ENCODE results near the gene CIBAR2. TPM values are rescaled to one million over a fixed set of nuclear protein-coding genes. Genes with fewer than 3 reads are reported as not detected.

CIBAR2 gene
- total and polyA plus RNA-seq, 10 donors, result 0.13 to 2.4 (median 0.35) TPM; not detected in 3

DNA sequence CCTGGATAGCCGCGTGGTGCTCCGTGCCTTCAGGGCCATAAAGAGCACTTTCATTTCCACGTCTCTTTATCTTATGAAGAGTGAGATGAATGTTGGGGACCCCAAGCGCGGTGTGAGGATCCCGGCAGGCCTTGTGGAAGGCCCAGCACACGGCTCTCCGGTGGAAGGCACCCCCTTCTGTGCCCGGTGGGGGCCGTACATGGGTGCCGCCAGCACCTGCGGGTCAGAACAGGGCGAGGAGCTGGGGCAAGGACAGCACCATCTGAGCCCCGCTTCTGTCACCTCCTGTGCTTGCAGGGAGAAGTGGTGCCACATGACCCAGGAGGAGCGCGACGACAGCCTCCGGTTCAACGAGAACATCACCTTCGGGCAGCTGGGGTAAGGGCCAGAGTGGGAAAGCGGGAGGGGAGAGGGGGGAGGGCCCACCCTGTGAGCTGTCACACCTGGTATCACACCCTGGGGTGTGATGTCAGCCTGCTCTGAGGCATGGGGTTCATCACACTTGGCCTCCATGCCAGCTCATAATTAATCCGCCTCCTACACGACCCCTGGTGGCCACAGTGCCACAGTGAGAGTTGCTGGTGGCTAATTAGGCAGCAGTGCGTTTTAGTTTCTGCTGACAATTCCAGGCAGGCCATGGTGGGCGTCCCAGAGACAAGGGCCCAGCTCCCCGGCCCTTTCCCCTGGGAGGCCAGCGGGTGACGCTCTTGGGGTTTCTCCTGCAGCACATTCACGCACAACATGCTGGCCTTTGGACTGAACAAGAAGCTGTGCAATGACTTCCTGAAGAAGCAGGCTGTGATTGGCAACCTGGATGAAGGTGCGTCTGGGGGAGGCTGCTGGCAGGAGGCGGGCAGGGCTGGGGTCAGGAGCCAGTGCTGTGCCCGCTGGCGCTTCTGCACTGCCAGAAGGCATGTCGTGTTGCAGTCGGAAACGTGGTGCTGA, 25.7 kb downstream of the CIBAR2 start:
- peak; percentile 89 for DNase-seq
- WGBS, 5 donors, result 69 to 74% (median 70%) methylated on average over 18 to 37 of the region's 37 CpGs
- Histone ChIP-seq H3K36me3 (peaks cover 0 to 79% (median 18%) of the 10 kb centered on the region in 6 donors), H3K4me1 (peaks cover 6 to 56% (median 27%) of the 10 kb centered on the region in 6 donors), H3K4me3 (no peak overlapping the region), H3K9me3 (no peaks in the 10 kb centered on the region), H3K27me3 (replicated peaks in 1 of 7) (peaks cover 0 to 24% (median 0%) of the 10 kb centered on the region in 7 donors), H3K27ac (no peak overlapping the region)
- intact Hi-C loops (cut with DNase I; ENCODE audit: low total_unique reads), result no loop called here
- TF ChIP-seq, protein P1, sequence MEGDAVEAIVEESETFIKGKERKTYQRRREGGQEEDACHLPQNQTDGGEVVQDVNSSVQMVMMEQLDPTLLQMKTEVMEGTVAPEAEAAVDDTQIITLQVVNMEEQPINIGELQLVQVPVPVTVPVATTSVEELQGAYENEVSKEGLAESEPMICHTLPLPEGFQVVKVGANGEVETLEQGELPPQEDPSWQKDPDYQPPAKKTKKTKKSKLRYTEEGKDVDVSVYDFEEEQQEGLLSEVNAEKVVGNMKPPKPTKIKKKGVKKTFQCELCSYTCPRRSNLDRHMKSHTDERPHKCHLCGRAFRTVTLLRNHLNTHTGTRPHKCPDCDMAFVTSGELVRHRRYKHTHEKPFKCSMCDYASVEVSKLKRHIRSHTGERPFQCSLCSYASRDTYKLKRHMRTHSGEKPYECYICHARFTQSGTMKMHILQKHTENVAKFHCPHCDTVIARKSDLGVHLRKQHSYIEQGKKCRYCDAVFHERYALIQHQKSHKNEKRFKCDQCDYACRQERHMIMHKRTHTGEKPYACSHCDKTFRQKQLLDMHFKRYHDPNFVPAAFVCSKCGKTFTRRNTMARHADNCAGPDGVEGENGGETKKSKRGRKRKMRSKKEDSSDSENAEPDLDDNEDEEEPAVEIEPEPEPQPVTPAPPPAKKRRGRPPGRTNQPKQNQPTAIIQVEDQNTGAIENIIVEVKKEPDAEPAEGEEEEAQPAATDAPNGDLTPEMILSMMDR (IDR thresholded peaks at IDR 0.05 in 8 of 11, conservative IDR thresholded peaks at IDR 0.05 in 3 of 11), result peak; percentile 51 to 92 (median 89)
- TF ChIP-seq POLR2A (IDR thresholded peaks at IDR 0.05) (no peak), POLR2AphosphoS5 (IDR thresholded peaks at IDR 0.05) (peak; percentile 29 to 61 (median 47))

DNA sequence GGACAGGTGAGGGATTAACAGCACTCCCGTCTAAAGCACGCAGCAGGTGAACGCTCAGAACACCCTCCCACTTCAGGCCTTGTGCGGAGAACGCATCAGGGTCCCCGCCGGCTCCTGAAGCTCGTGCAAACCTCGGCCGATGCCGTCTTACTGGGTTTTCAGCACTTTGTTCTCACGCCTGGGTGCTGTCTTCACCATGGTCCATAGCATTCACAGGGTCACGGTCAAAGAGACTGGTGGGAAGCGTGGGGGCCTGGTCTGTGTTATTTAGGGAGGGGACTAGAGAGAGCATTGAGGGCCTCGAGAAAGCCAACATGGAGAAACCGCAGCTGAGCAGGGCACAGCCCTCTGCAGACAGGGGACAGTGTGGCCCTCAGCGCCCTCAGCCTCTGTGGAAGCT, 26.6 kb downstream of the CIBAR2 start:
- Histone ChIP-seq H3K4me3 (no peak overlapping the region), H3K27ac (no peak overlapping the region), H3K36me3 (peaks cover 0 to 85% (median 27%) of the 10 kb centered on the region in 6 donors), H3K27me3 (replicated peaks in 1 of 7) (peaks cover 0 to 24% (median 0%) of the 10 kb centered on the region in 7 donors), H3K9me3 (no peaks in the 10 kb centered on the region), H3K4me1 (peaks cover 6 to 54% (median 27%) of the 10 kb centered on the region in 6 donors)
- intact Hi-C loops (cut with DNase I; ENCODE audit: low total_unique reads), result no loop called here
- WGBS, 5 donors, result 88 to 95% (median 93%) methylated on average over 17 of the region's 17 CpGs
- TF ChIP-seq POLR2A (IDR thresholded peaks at IDR 0.05) (no peak), POLR2AphosphoS5 (IDR thresholded peaks at IDR 0.05) (peak in 1 of 3 donors; percentile 14)
- DNase-seq, result no peak

DNA sequence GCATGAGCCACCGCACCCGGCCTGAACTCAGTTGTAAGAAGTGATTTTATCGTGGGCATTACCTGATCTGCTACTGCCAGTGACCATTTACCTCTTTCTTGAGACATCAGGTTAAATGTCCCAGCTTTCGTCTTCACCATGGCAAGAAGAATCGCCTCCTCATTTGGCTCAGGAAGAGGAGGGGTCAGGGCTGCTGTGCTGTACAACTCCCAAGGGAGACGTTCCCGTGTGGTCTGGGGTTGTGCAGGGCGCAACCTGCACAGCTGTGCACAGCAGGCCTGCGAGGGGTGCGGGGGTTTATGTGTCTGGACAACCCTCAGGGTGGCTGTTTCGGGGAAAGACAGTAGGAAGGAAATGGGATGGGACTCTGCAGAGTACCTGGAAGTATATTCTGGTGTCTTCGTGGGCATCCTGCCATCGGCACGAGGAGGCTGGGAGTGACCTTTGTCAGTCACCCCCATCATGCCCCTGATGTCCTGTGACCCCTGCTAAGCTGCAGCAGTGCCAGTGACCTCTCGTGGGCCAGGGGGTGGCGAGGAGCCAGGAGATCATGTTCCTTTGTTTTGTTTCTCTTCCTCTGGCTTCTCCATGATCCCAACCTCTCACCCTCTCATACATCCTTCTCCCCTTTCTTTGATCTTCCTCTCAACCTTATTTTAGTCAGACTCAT, 27.3 kb downstream of the CIBAR2 start:
- Histone ChIP-seq H3K36me3 (peaks cover 0 to 85% (median 31%) of the 10 kb centered on the region in 6 donors), H3K4me1 (peaks cover 6 to 49% (median 27%) of the 10 kb centered on the region in 6 donors), H3K27ac (no peak overlapping the region), H3K9me3 (no peaks in the 10 kb centered on the region), H3K27me3 (replicated peaks in 1 of 7) (peaks cover 0 to 24% (median 0%) of the 10 kb centered on the region in 7 donors), H3K4me3 (no peak overlapping the region)
- DNase-seq, result no peak
- WGBS, 5 donors, result 63 to 77% (median 68%) methylated on average over 16 of the region's 16 CpGs
- TF ChIP-seq, protein P1 (IDR thresholded peaks at IDR 0.05 in 8 of 11, conservative IDR thresholded peaks at IDR 0.05 in 3 of 11), result no peak
- TF ChIP-seq POLR2AphosphoS5 (IDR thresholded peaks at IDR 0.05) (no peak), POLR2A (IDR thresholded peaks at IDR 0.05) (no peak)
- intact Hi-C loops (cut with DNase I; ENCODE audit: low total_unique reads), result no loop called here

DNA sequence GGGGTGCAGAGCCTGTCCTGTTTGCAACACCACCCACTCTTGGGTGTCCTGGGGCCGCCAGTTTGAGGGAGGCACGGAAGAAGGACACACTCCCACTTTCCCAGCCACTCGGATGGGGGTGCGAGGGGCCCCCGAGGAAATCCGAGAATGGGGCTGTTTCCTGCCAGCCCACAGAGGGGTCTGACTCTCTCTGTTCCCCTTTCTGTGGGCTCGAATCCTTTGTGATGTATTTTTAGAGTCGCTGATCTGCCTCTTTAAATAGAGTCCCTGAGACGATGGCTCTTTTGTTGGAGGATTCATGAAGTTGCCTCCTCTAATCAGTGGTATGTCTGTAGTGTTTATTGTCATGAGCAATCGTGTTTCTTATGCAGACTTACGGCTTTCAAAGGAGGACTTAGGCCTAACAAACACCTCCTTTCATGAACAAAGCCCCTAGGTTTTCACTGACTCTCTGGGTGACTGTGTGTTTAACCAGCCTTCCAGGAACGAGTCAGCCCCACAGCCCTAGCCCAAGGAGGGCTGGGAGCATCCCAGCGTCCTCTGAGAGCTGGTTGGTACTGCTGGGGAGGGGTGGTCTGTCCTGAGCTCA, 29.1 kb downstream of the CIBAR2 start:
- DNase-seq, result no peak
- 20 to 31% (median 23%) methylated on average over 13 of the region's 13 CpGs for WGBS, 5 donors
- peak overlapping the region in 1 of 8 donors; percentile 20 for H3K4me3 ChIP-seq
- peak overlapping the region in 3 of 8 donors; percentile 16 to 22 (median 18) for H3K27ac ChIP-seq
- TF ChIP-seq POLR2A (IDR thresholded peaks at IDR 0.05), result no peak
- TF ChIP-seq POLR2AphosphoS5 (IDR thresholded peaks at IDR 0.05), result no peak
- TF ChIP-seq, protein P1 (IDR thresholded peaks at IDR 0.05 in 8 of 11, conservative IDR thresholded peaks at IDR 0.05 in 3 of 11), result no peak
- H3K27me3 ChIP-seq (replicated peaks in 1 of 7), result peaks cover 0 to 24% (median 0%) of the 10 kb centered on the region in 7 donors
- intact Hi-C loops (cut with DNase I; ENCODE audit: low total_unique reads), result no loop called here
- no peaks in the 10 kb centered on the region for H3K9me3 ChIP-seq
- H3K4me1 ChIP-seq, result peaks cover 6 to 51% (median 27%) of the 10 kb centered on the region in 6 donors
- peaks cover 0 to 85% (median 27%) of the 10 kb centered on the region in 6 donors for H3K36me3 ChIP-seq
